Hippocampal formation (tissue), 2 donors: ENCODE data around the gene ARSD.

Experiments
- DNase-seq, 2 donors: peaks; one replicate each; lab custom pipeline; 2025; lab: John Stamatoyannopoulos, UW

The ARSD gene

DNA sequence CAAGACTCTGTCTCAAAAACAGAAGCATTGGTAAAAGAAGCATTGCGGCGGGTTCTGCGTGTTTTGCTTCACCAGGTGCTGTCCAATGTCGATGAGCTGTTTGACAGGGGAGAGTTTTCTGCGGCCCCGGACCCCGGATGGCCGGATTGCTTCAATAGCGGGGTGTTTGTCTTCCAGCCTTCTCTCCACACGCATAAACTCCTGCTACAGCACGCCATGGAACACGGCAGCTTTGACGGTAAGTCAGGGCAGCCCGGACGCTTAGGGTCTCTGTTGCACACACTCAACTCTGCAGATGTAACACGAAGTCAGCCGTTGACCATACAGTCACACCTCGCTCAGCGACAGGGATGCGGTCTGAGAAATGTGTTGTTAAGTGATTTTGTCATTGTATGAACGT lies 74.2 kb downstream of the ARSD start:
- DNase-seq, result no peak
